NOMO-1 treated with DMSO at 0.1 percent for 48 hours (cell line): ENCODE results near the gene PNLIPRP3.
A peak's percentile ranks its signal among the peaks of the same experiment; 100 is the strongest.

Experiments
- DNase-seq: peaks from one replicate; lab custom pipeline; 2025; ENCODE audit not compliant: unreplicated experiment; lab: John Stamatoyannopoulos, UW

The PNLIPRP3 gene

DNA sequence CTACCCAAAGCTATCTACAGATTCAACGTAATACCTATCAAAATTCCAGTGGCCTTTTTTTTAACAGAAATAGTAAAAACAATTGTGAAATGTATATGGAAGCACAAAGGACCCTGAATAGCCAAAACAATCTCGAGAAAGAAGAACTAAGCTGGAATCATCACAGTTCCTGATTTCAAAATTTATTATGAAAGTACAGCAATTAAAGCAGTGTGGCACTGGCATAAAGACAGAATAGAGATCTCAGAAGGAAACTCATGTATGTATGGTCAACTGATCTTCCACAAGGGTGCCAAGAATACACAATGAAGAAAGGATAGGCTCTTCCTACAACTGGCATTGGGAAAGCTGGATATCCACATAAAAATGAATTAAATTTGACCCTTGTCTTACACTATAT lies 23.2 kb downstream of the PNLIPRP3 start:
- peak; percentile 90 for DNase-seq

DNA sequence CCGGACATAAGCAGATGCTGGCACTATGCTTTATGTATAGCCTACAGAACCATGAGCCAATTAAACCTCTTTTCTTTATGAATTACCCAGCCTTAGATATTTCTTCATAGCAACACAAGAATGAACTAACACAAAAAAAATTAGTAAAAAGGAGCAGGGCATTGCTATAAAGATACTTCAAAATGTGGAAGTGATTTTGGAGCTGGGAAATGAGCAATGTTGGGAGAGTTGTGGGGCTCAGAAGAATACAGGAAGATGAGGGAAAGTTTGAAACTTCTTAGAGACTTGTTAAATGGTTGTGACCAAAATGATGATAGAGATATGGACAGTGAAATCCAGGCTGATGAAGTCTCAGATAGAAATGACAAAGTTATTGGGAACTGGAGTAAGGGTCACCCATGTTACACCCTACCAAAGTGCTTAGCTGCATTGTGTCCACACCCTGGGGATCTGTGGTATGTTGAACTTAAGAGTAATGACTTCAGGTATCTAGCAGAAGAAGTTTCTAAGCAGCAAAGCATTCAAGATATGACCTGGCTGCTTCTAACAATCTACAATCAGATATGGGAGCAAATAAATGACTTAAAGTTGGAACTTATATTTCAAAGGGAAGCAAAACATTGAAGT lies 24.2 kb downstream of the PNLIPRP3 start:
- no peak for DNase-seq

DNA sequence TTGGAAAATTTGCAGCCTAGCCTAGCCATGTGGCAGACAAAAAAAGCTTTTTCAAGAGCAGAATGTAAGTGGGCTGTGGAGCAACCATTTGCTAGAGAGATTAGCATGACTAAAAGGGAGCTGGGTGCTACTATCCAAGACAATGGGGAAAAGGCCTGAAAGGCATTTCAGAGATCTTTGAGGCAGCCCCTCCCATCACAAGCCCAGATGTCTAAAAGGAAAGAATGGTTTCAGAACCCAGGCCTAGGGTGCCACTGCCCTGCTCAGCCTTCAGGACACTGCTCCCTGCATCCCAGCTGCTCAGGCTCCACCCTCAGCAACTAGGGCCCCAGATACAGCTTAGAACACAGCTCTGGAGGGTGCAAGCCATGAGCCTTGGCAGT lies 24.7 kb downstream of the PNLIPRP3 start:
- no peak for DNase-seq

DNA sequence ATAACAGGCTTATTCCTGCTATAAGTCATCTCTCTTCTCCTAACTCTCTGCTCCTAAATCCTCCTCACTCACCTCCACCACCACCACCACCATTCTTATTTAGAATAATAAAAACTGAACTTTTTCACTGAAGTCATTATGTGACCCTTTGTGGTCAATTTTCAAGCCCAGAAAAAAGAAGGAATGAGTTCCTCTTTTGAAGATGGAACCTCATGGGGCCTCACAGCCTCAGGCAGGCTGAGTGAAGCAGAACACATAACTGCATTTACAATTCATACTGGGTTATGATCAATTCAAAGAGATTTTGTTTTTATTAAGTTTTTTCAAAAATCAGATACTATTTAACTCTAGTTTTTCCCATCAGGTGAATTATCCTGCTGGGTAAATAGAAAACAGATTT lies 29.8 kb downstream of the PNLIPRP3 start:
- peak; percentile 69 for DNase-seq

DNA sequence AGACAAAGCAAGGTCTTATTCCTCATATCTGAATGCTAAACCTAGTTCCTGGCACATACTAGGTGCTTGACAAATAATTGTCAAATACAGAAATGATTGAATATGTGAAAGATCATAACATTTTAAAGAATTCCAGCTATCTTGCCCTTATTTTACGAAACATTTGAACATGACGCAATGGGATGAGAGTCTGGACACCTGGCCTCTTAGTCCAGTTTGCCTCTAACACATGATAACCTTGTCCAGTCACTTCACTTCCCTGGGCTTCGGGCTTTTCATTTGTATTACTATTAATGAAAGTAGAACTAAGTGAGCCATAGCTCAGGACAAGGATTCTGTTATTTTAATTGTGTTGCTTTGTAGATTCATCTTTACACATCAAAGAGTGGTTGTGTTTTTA lies 32.6 kb downstream of the PNLIPRP3 start:
- no peak for DNase-seq

DNA sequence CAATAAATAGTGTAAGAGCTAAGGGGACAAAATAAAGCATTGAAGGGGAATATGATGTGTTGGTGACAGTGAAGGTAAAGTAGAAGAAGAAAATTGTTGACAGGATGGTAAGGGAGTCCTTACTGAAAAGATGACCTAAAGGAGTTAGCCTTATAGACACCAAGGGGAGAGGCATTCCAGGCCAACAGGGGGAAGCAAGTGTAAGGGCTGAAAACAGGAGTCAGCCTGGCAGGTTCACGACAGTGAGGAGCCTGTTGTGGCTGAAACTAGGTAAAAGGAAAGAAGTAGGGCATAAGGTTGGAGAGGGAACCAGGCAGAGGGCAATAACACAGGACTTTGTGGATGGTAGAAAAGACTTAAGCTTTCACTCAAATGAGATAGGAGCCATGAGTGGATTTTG lies 34.0 kb downstream of the PNLIPRP3 start:
- DNase-seq: no peak

DNA sequence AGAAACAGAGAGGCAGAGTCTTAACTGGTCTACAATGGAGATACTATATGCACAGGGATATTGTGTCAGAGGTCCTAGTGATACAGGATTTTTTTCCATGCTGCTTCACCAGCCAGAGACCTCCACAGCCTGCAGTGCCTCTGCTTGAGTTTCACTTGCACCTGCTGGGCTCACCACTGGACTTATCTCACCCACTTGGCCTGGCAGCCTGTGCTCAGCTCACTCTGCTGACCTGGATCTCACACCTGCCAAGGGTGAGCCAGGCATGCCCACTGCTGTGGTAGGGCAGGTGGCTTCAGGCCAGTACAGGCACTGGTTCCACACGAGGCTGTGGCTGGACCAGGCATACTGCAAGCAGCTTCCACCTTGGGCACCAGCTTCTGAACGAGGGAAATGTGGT lies 36.6 kb downstream of the PNLIPRP3 start:
- no peak for DNase-seq

DNA sequence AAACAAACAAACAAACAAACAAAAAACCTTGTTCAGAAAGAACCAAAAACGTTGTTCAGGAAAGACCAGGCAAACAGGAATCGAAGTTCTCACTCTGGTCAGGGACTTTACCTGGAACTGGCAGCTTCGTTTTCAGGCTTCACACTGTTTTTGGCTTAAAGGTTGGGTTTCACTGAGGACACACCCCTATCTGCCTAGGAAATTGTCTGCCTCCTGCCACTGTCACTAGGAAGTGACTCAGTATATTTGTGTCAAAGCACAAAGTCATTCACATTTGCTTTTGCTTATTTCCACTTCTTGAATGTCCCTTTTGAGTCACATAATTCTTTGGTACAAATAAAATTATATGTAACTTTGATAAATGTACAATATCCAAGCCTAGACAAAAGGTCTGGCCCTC lies 37.9 kb downstream of the PNLIPRP3 start:
- DNase-seq: peak; percentile 61

DNA sequence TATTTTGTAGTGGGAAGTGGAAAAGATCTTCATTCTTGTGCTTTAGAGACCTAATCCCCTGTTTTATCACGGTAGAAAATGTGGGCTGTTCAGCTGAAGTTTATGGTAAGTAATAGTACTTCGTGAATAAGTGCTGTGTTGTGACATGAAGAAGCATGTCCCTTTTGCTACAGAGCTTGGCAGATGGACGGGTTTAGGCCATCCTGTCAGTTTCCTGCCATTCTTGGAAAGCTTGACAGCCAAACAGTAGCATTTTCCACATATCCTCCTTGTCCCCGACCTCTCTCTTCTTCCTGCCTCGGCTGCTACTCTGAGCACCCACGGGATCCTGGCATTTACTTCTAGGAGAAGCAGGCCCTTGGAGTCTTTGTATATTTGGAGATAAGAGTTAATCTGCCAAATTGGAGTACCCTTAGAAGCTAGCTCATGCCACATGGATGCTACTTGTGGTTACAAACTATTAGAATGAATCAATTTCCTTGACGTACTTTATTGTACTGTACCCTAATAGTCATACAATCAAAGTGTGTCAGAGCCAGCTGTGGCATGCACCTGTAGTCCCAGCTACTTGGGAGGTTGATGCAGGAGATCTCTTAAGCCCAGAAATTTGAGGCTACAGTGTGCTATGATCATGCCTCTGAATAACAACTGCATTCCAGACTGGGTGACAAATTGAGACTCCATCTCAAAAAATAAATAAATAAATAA lies 39.2 kb downstream of the PNLIPRP3 start:
- no peak for DNase-seq

DNA sequence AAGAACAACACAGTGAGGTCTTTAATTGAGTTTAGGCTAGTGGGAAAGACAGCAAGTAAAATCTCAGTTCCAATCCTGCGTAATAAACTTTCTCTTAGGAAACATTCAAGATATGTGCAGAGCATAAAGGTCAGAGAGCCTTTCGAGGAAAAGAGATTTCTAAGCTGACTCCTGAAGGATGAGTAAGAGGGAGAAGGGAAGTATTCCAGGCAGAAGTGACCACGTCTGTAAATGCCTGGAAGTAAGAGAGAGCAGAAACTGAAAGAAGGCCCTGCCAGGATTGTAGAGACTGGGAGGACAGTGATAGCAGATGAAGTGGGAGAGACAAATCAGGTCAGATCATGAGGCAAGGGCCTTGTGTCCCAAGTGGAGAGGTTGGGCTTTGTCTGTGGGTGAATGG lies 41.8 kb downstream of the PNLIPRP3 start:
- DNase-seq: no peak

DNA sequence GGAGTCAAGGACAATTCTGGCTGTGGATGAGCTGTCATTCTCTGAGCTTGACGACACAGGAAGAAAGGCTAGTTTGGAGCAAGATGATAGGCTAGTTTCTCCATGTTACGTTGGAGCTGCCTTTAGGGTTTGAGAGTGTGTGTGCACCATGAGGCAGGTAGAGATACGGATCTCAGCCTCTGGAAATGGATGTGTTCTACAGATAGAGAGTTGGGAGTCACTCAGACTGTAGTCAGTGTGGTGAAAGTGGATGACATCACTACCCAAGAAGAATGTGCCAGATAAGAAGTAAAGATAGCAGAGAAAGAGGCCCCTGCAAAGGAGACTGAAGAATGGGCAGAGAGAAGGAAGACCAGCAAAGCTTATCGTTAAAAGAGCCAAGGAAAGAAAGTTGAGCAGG lies 42.4 kb downstream of the PNLIPRP3 start:
- no peak for DNase-seq

DNA sequence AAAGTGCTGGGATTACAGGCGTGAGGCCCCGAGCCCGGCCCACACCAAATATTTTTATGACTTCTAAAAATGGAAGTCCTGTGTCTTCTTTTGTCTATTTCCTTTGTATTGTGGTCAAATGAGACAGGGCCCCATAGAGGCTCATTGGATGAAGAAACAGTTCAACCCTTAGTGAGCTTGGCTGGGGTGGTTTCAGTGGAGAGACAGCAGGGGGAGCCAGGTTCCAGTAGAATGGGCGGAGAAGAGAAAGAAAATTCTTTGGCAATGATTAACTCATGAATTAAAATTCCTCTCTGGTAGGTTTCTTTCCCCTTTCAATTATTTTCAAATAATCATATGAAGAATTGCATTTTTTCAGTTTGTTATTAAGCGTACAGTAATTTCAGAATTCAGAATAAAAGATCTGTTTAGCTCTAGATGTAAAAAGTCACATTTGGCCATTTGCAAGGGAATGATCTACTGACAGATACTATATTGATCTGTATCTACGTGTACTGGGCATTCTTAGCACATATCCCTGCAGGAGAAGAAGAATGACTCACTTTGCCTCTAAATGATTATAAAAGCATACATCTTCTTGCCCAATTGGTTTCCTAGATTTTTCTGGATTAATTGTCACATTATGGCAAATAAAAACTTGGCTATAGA lies 43.2 kb downstream of the PNLIPRP3 start:
- DNase-seq: peak; percentile 79

DNA sequence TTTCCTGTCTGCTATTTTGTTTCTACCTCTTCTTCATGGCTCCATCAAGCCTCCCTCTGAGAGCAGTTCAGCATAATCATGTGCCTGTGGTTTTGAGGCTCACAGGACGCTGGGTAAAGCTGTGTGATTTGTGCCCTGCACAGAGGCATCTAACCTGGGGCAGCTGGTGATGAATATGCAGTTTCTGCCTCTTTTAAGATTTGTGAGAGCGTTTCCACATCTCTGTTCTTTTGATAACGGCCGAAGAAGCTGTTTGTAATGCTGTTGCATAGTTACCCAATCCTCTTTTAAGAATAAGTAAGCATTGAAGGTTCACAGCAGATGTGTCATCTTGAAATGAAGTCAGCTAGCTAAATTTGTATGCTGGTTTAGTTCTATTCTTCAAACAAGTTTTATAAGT lies 45.2 kb downstream of the PNLIPRP3 start:
- peak; percentile 60 for DNase-seq

DNA sequence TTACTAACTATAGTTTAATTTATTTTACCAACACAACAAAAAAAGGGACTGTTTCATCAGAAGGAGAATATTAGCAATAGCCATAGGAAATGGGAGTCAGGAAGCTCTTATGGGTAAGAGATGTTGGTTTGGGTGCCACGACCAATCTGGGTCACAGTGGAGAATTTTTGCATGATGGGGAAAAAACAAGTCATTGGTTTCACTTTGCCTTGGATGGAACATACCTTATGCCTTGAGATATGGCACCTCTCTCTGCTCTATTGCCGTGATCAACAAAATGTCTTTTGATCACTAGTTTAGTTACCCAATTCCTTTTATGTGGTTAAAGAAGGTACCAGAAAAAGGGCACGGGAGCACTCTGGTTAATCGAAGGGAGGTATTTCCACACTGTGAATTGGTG lies 48.2 kb downstream of the PNLIPRP3 start:
- DNase-seq: no peak

DNA sequence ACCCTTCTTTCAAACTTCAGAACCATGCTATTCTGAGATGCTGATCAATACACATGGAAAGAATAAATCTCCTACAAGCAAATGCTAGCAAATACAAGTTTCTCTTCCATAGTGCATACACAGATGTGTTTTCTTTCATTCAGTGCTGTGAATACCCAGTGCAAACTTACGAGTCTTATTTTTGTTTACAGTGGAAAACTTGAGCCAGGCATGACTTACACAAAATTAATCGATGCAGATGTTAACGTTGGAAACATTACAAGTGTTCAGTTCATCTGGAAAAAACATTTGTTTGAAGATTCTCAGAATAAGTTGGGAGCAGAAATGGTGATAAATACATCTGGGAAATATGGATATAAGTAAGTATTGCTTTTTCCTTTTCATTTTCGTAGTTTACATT lies 48.8 kb downstream of the PNLIPRP3 start:
- no peak for DNase-seq

DNA sequence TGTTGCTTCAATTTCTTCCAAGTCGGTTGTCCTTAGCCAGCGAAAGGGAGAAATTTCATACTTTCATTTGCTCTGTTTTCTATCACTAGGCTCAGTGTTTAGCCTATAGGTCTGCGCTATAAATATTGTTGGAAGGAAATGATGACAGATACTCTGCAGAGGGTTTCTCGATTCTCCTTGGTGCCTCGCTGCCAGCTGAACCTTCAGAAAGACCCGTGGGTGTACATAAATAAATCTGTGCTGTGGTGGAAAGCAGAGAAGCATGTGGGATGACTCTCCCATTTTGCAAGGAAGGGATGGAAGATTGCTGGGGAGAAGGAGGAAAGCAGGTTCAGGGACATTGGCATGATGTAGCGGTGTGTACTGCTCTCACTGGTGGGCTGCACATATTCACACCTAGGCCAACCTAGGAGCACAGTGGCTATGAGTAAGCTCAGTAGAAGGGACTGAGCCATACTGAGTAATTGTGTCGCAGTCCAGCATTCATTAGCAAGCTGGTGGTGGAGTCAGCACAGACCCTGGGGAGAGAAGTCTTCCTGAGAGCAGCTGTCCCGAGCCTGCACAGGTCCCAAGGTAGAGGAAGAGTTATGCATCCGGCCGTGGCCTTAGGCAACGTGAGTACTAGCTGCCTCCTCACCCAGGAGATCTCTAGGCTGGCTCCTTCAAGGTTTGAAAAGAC lies 50.5 kb downstream of the PNLIPRP3 start:
- DNase-seq: no peak

DNA sequence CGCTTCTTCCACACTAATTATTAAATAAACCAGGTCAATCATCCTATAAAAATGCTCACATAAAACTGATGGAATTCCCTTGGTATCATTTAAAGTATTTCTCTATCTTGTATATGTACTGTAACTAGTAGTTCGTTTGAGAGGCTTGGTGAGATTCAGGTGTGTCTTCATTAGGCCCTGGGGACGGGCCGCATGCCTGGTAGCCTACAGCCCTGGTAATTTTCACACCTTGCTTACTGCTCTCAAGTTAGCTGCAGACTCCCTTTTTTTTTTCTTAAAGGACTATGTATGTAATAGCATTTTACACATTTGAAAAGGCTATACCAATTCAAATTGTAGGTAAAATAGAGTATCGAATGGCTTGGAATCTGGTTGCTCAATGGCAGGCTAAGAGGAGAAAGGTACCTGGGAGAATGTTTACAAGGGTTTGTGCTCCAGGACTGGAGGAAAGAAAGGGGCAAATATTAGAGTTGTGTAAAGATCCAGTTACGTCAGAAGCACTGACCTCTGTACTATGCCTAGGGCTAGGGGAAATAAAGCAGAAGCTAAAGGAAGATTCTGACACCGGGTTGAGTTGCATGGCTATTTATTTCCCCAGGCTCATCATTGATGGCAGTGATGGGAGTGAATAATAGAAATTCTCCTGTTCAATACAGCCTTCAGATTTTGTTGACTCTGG lies 59.3 kb downstream of the PNLIPRP3 start:
- no peak for DNase-seq

DNA sequence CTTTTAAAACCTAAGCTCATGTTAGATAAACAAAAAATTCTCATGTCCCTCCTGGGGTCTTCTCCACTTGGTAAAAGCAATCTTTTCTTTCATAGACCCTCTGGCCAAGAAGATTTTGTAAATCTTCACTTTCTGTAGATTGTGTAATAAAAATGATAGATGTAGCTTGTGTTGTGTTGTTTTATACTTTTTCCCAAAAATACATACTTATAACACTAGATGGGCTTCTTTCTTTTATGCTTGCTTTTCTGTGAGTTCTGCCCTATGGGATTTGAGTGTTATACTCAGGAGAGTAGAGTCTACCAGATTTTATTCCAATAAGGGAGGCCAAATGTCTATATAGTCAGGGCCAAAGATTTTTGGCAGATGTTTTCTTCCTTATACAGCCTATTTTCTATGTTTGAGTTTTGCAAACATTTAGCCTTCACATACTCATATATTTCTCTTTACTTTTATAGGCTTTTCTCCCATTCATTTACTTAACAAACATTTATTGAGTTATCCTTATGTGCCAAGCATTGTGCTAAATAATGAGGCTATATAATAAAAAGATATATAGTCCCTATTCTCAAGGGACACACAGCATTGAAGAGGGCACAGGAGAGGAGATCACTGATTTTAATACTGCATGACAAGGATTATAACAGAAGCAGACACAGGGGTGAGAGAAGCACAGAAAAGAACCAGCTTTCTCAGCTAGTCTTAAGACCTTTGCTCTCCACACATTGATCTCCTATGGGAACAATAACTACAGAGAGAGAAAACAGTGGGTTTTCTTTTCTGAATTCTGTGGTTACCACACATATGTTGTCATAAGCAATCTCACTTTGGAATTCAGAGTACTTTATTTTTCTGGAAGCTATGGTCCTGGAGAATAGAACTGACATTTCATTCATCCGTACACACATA lies 60.1 kb downstream of the PNLIPRP3 start:
- no peak for DNase-seq

DNA sequence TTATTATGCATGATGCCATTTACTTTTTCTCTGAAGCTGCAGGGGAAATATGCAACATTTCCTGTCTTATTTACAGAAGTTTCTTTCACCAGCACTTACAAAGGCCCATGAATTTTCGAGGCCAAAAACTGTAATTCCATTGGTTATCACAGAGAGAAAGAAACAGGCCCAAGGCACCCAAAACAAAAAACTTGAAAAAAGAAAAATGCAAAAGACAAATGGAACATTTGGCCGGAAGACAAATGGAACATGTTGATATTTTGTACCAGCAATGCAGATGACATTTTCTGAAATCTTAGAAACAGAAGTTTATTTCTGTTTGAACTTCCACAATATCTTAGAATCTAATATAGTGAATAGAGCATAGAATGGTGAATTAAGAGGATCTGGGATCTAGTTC lies 61.8 kb downstream of the PNLIPRP3 start:
- DNase-seq: no peak

DNA sequence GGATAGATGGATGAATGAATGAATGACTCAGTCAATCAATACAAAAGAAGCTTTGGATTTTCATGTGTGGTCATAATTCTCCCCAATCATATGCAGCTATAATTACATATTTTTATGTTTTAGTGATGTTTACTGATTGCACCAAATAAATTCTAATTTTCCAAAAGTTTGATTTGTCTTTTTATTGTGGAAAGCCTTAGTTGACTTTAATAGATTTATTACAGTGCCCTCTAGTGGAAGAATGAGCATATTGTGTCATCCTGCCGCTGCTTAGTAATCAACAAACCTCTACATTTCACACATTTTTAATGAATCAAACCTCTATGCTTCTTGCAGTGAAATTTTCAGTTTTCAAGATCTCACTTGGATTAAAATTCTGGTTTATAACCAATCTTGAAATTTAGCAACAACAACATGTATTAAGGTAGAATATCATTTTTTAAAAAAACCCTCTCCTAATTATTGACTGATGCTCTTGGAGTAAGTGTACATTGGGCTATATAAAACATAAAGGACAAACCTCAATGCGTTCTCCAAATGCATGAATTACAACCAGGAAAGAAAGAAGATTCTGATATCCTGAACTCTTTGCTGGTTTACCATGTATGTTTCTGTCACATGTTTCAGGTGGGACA lies 62.5 kb downstream of the PNLIPRP3 start:
- DNase-seq: peak; percentile 17
